Subcutaneous adipose tissue (tissue), 4 donors: Measurements from ENCODE around the gene PANX2. TPM values are rescaled to one million over a fixed set of nuclear protein-coding genes. Genes with fewer than 3 reads are reported as not detected.

ENCODE experiments used
- CTCF ChIP-seq: fragments of 450-650 bp; IDR thresholded peaks from one replicate; pipeline ENCODE4 v1.5.1; 2016; ENCODE audit warnings: low read depth, mild to moderate bottlenecking, control low read depth, antibody characterized with exemption, moderate library complexity
- total RNA-seq, 4 donors: library from RNA; depleted of rRNA; stranded (reverse); fragments of >200 nt; gene quantifications; one replicate each; pipeline ENCODE4 v1.1.0, GENCODE V29; 2016

The PANX2 gene
- total RNA-seq, 4 donors from 2014 or later: 0.44 TPM; not detected in 3

- TF ChIP-seq CTCF: no peak
Observed at GRCh38 chr22:50197856-50198623, 27.5 kb downstream of the PANX2 start.

GRCh38 chr22:50198624-50199017, 28.1 kb downstream of the PANX2 start:
- no peak for TF ChIP-seq CTCF

GRCh38 chr22:50199251-50199721, 28.8 kb downstream of the PANX2 start:
- TF ChIP-seq CTCF: no peak

- no peak for TF ChIP-seq CTCF
Observed at GRCh38 chr22:50199829-50200460, 29.4 kb downstream of the PANX2 start.

GRCh38 chr22:50200461-50201190, 30.1 kb downstream of the PANX2 start, which contains the start of gene SELENOO:
Gene SELENOO (plus strand): TSS chr22:50201011. CDS start chr22:50201037, 26 bp downstream.
- TF ChIP-seq CTCF: no peak

- no peak for TF ChIP-seq CTCF
Observed at GRCh38 chr22:50201191-50202129, 30.9 kb downstream of the PANX2 start.
